Breast epithelium (tissue), 4 donors: ENCODE data around the gene SRMS. TPM values are rescaled to one million over a fixed set of nuclear protein-coding genes. Genes with fewer than 3 reads are reported as not detected.

Experiments used
- DNase-seq, 2 donors: peaks; one replicate each; pipeline ENCODE4 v3.0.0-alpha.2; 2019; ENCODE audit warnings: low spot score in 2 of 2
- H3K27ac ChIP-seq, 2 donors: fragments of 200-600 bp; sonication (generic) in 1 of 2; one replicate each; pipeline ENCODE4 v1.5.1; 2016 to 2019; ENCODE audit warnings: mild to moderate bottlenecking in 1 of 2
- H3K27me3 ChIP-seq, 2 donors: fragments of 200-600 bp; sonication (generic) in 1 of 2; one replicate each; pipeline versions ENCODE4 v1.5.1 to v1.6.0; 2017 to 2019; ENCODE audit warnings: control low read depth in 1 of 2, mild to moderate bottlenecking in 1 of 2
- H3K36me3 ChIP-seq: fragments of 200-600 bp; one replicate; pipeline ENCODE4 v1.5.1; 2019
- H3K4me1 ChIP-seq, 2 donors: fragments of 200-600 bp; sonication (generic); one replicate each; pipeline ENCODE4 v1.5.1; 2016 to 2019; ENCODE audit warnings: control low read depth in 1 of 2
- H3K4me3 ChIP-seq, 3 donors: fragments of 200-600 bp; sonication (generic); 1 replicate in 2 of 3; 2 replicates in 1 of 3; pipeline ENCODE4 v1.5.1; 2016 to 2019; ENCODE audit warnings: mild to moderate bottlenecking in 3 of 3, moderate library complexity in 2 of 3
- H3K9me3 ChIP-seq, 2 donors: fragments of 200-600 bp; sonication (generic) in 1 of 2; one replicate each; pipeline ENCODE4 v1.5.1; 2016 to 2019; ENCODE audit warnings: control low read depth in 1 of 2
- POLR2A ChIP-seq: fragments of 450-650 bp; IDR thresholded peaks from one replicate; pipeline ENCODE4 v1.6.1; 2016; ENCODE audit warnings: antibody characterized with exemption, mild to moderate bottlenecking, moderate library complexity
- POLR2AphosphoS5 ChIP-seq, 3 donors: sonication (generic); formaldehyde crosslinking; IDR thresholded peaks; one replicate each; pipeline ENCODE4 v1.6.1; 2017; ENCODE audit warnings: antibody characterized with exemption in 3 of 3
- intact Hi-C: fragments of 100-400 bp; cut with DNase I; formaldehyde crosslinking; loops from one replicate; pipeline ENCODE4 v1.15.1; 2023; ENCODE audit warnings: low total_unique reads
- total RNA-seq, 3 donors: library from RNA; depleted of rRNA; stranded (reverse); fragments of >200 nt; gene quantifications; one replicate each; pipeline ENCODE4 v1.1.0, GENCODE V29; 2016
- TF ChIP-seq, protein P1 (sequence below), 3 donors: fragments of 450-650 bp; IDR thresholded peaks; one replicate each; pipeline ENCODE4 v1.5.1; 2016 to 2017; ENCODE audit warnings: antibody characterized with exemption in 3 of 3, mild to moderate bottlenecking in 3 of 3, moderate library complexity in 3 of 3

SRMS gene
- total RNA-seq, 3 donors from 2014 or later, result 0.59 to 0.66 TPM; not detected in 1

DNA sequence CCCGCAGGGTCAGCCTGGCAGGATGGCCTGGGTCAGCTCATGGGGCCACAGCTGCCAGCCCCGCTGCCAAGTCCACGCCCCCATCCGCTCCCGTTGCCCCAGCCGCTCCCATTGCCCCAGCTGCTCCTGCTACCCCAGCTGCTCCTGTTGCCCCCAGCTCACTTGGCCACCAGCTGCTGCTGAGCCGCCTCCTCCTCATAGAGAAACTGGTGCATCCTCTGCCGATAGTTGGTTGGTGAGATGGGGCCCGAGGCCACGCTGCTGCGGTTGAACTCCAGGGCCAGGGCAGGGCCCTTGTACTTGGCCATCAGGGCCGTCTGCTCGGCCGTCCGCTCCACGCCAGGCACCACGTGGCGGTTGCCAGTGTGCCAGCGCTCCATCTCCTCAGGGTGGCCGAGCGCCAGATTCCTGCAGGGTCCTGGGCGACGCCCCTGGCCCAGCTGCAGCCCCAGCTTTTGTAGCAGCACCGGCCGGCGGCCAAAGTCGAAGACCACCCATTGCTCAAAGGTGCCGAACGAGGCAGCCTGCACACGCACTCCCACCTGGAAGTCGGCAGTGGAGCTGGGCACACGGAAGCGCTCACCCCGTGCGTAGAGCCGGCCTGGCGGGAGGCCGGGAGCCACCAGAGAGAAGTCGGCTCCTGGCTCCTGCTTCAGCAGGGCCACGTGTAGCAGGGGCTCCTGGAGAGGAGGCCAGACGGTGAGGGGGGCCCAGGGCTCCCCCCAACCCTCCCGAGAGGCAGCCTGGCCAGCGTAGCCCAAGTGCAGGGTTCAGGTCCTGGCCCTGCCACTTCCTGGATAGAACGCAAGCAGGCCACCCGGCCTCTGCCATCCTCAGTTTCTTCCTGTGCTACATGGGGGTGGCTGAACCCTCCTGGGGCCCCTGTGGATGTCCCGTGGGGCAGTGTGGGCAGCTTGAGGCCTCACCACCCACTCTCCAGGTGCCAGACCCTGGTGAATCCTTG is 21.7 kb upstream of the SRMS start:
- Histone ChIP-seq H3K4me1 (peaks cover 6 to 7% of the 10 kb centered on the region in 2 donors), H3K27ac (no peak overlapping the region), H3K9me3 (no peaks in the 10 kb centered on the region), H3K36me3 (peaks cover under 1% of the 10 kb centered on the region), H3K27me3 (no peaks in the 10 kb centered on the region), H3K4me3 (no peak overlapping the region)
- no peak for DNase-seq
- TF ChIP-seq, protein P1, sequence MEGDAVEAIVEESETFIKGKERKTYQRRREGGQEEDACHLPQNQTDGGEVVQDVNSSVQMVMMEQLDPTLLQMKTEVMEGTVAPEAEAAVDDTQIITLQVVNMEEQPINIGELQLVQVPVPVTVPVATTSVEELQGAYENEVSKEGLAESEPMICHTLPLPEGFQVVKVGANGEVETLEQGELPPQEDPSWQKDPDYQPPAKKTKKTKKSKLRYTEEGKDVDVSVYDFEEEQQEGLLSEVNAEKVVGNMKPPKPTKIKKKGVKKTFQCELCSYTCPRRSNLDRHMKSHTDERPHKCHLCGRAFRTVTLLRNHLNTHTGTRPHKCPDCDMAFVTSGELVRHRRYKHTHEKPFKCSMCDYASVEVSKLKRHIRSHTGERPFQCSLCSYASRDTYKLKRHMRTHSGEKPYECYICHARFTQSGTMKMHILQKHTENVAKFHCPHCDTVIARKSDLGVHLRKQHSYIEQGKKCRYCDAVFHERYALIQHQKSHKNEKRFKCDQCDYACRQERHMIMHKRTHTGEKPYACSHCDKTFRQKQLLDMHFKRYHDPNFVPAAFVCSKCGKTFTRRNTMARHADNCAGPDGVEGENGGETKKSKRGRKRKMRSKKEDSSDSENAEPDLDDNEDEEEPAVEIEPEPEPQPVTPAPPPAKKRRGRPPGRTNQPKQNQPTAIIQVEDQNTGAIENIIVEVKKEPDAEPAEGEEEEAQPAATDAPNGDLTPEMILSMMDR (IDR thresholded peaks at IDR 0.05), result no peak
- no peak for TF ChIP-seq POLR2A
- TF ChIP-seq POLR2AphosphoS5 (IDR thresholded peaks at IDR 0.05), result no peak
- intact Hi-C loops, result no loop called here

DNA sequence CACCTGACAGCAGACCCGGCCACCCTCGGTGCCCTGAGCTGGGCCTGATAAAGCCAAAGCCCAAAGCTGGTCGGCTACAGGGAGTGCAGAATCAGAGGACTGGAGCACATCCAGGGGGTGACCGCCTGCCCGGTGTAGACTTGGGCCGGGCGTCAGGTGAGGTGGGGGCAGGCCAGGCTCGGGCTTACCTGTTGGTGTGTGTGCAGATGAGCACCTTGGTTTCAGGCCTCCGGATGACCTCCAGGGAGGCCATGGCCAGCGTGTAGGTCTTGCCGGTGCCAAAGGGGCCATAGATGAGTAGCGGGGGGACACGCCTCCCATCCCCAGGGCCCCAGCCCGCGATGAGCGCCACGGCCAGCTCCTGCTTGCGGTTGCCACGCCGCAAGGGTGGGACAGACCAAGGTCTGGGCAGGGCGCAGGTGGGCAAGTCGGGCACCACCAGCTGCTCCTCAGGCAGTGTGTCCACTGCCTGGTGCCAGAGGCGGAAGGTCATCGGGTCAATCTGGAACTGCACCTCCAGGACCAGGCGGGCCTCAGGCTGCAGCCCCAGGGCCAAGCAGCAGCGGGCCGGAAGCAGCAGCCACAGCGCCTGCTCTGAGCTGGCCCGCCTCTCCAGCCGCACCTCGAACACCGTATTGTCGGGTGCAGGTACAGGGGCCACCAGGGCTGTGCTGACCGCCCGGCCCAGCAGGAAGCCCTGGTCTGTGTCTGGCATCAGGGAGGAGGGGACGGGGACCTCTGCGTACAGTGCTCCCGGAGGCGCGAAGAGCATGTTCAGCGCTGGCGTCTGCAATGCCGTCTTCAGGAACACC is 20.8 kb upstream of the SRMS start:
- Histone ChIP-seq H3K4me3 (peak overlapping the region in 1 of 3 donors; percentile 15), H3K4me1 (peaks cover 4 to 6% of the 10 kb centered on the region in 2 donors), H3K27me3 (no peaks in the 10 kb centered on the region), H3K9me3 (no peaks in the 10 kb centered on the region), H3K36me3 (peaks cover 9% of the 10 kb centered on the region), H3K27ac (no peak overlapping the region)
- TF ChIP-seq POLR2A (no peak), POLR2AphosphoS5 (IDR thresholded peaks at IDR 0.05) (no peak)
- TF ChIP-seq, protein P1 (IDR thresholded peaks at IDR 0.05), result no peak
- DNase-seq, result no peak
- intact Hi-C loops, result no loop called here

DNA sequence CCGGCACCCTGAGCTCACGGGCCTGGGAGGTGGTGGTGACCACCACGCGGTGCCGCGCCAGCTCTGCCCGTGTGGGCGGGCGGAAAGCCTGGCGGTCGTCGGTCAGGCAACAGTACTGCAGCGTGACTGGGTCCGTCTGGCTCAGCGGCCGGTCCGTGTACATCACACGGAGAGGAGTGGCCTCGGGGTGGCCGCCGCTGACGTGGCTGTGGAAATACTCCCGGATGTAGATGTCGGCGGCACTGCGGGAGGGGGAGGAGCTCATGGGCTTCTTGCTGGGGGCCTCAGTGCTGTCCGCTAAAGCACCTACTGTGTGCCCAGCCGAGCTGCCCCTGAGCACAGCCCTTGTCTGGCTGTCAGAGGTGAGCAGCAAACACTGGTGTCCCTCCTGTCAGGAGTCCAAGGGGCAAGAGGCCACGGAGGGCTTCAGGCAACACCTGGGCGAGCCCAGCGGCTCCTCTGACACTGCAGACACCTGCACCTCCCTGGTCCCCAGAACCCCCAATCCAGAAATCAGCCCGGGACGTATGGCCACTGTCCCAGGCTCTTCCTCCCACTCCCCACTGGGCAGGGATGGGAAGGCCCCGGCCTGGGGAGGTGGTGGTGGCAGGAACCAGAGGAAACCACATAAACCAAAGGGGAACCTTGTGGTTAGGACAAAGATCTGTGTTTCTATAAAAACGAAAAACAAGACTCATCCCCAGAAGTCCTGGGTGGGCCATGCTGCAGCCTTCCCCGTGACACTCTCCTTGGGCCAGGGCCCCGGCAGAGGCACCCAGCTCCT is 20.0 kb upstream of the SRMS start:
- DNase-seq, result no peak
- TF ChIP-seq POLR2AphosphoS5 (IDR thresholded peaks at IDR 0.05) (no peak), POLR2A (no peak)
- TF ChIP-seq, protein P1 (IDR thresholded peaks at IDR 0.05), result no peak
- H3K9me3 ChIP-seq, result no peaks in the 10 kb centered on the region
- H3K36me3 ChIP-seq, result peaks cover 11% of the 10 kb centered on the region
- intact Hi-C loops, result no loop called here
- peak overlapping the region in 1 of 3 donors; percentile 17 for H3K4me3 ChIP-seq
- no peaks in the 10 kb centered on the region for H3K27me3 ChIP-seq
- H3K27ac ChIP-seq, result no peak overlapping the region
- no peaks in the 10 kb centered on the region for H3K4me1 ChIP-seq

DNA sequence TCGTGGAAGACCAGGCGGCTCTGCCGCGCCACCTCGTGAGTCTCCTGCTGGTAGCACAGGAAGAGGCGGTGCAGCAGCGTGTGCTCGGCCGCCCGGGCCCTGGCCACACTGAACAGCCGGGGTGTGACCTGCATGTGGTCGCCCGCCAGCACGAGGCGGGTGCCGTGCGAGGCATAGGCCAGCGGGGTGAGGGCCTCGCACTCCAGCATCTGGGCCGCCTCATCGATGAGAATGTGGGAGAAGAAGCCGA is 19.5 kb upstream of the SRMS start:
- no peaks in the 10 kb centered on the region for H3K27me3 ChIP-seq
- peaks cover 11% of the 10 kb centered on the region for H3K36me3 ChIP-seq
- H3K9me3 ChIP-seq, result no peaks in the 10 kb centered on the region
- intact Hi-C loops, result no loop called here
- no peaks in the 10 kb centered on the region for H3K4me1 ChIP-seq
- H3K27ac ChIP-seq, result no peak overlapping the region
- no peak overlapping the region for H3K4me3 ChIP-seq
- TF ChIP-seq, protein P1 (IDR thresholded peaks at IDR 0.05), result no peak
- TF ChIP-seq POLR2A (no peak), POLR2AphosphoS5 (IDR thresholded peaks at IDR 0.05) (no peak)
- DNase-seq, result no peak
